ENCODE data around the gene URI1.
"Not testable (repeated sequence)": the region's sequence is repeated elsewhere in the genome, so short reads cannot be mapped to it uniquely, and the experiment has no call there.

Gene URI1

GRCh38 chr19:29943615-29944014, 1.6 kb downstream of the URI1 start:
- DNase-seq: no peak

GRCh38 chr19:29944390-29945012, 2.5 kb downstream of the URI1 start:
- no peak for DNase-seq

DNA sequence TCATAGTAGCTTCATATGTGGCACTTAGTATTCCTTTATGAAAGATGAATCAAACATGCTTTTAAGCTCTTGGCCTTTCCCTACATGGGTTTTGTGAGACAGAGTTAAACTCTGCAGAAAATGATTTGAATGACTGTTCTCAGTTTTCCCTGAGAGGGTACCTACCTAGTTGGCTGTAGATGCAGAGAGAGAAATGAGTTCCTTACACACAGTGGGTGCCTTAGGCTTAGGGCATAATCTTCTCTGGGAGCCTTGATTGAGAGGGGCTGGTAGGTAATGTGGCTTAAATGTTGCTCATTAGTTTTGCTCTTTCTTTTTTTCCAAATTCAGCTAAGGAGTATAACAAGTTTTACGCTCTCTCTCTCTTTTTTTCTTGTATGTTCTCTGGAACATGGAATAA, 3.0 kb downstream of the URI1 start:
- DNase-seq: no peak

- no peak for DNase-seq
Measured at GRCh38 chr19:29945433-29945832, 3.4 kb downstream of the URI1 start.

DNA sequence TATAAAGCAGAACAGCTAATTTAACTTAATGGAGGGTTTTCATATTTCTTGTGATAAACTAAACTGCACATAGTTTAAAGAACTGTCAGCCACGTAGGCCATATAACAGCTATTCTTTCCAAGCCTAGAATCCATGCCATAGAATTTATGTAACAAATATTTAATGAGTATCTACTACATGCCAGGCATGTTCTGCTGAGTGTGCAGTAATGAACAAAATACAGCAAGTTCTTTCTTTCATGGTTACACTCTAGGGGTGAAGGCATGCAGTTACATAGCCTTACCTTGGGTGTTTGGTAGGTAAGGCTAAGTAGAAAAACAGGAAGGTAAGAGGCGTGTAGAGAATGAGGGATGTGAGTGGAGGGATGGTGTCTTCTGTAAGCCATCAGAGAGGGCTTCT, 4.6 kb downstream of the URI1 start:
- DNase-seq: no peak

DNA sequence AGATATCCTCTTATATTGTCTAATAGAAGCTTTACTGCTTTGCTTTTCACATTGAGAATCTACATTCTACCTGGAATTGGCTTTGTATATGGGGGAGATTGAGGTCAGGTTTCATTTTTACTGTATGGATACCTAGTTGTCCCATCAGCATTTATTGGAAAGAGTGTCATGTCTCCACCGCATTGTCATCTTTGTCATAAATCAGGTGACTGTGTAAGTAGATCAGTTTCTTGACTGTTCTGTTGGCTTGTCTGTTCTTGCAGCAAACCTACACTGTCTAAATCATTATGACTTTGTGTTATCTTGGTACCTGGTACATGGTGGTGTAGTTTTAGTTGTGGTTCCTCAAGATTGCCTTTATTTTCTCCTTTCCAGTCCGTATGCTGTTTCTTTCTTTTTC, 5.8 kb downstream of the URI1 start:
- no peak for DNase-seq

DNA sequence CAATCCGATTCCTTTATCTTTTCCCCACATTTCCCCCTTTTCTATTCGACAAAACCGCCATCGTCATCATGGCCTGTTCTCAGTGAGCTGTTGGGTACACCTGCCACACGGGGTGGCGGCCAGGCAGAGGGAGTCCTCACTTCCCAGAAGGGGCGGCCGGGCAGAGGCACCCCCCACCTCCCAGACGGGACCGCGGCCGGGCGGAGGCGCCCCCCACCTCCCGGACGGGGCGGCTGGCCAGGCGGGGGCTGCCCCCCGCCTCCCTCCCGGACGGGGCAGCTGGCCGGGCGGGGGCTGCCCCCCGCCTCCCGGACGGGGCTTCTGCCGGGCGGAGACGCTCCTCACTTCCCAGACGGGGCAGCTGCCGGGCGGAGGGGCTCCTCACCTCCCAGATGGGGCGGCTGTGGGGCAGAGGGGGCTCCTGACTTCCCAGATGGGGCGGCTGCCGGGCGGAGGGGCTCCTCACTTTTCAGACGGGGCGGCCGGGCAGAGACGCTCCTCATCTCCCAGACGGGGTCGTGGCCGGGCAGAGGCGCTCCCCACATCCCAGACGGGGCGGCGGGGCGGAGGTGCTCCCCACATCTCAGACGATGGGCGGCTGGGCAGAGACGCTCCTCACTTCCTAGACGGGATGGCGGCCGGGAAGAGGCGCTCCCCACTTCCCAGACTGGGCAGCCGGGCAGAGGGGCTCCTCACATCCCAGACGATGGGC, 6.9 kb downstream of the URI1 start:
- DNase-seq: not testable (repeated sequence)

GRCh38 chr19:29952177-29952576, 10.1 kb downstream of the URI1 start:
- DNase-seq: no peak

- no peak for DNase-seq
Measured at GRCh38 chr19:29952646-29953045, 10.6 kb downstream of the URI1 start.

DNA sequence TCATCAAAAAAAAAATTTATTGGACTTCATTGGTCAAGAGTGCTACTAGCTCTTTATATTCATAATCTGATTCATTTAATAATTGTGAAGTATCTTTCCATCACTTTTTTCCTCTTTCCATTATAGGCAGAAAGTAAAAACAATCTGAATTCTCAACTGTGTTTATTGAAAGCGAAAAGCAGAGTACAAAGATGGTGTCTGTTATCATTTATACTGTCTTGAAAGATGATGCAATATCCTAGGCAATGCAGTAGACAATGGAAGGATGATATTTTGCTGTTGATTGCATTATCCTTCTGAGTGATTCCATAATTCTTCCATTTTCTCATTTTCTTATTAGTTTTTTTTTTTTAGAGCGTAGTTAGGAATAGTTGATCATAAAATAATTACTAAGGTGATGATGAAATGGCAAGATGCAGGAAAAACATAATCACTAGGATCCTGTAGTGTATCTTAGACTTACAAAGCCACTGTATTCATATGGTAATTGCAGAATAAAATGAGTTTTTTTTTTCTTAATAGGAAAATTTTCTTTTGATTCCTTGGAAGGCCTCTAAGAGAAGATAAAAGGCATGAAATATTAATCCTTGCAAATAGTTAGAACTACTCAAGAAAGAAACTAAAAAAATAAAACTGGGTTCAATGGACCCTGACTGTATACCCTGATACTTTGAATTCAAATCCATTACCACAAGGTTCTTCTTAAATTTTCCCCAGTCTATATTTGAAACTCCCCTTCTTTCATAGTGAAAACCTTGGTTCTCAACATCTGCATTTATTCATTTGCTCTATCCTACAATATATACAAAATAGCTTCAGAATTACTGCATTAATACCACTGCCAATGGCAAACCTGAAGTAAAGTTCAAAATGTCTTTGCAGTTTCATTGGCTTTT, 11.6 kb downstream of the URI1 start:
- no peak for DNase-seq

GRCh38 chr19:29956855-29957254, 14.8 kb downstream of the URI1 start:
- DNase-seq: no peak

- DNase-seq: no peak
Measured at GRCh38 chr19:29961311-29961710, 19.3 kb downstream of the URI1 start.

DNA sequence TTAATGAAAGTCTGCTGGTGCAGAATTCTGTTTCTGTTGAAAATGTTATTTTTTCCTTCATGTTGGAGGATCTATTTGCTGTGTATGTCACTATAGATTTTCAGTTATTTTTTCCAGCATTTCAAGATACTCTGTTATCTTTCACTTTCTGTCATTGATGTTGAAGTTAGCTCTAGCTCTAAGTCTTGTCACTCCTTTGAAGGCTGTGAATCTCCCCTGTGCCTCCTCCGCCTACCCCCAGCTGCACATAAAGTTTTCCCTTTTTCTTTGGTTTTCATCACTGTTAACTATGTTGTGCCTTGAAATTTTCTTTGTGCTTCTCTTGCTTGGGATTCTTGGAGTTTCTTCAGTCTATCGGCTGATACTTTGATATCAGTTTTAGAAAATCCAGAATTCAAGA, 20.8 kb downstream of the URI1 start:
- DNase-seq: no peak

GRCh38 chr19:29963576-29963975, 21.5 kb downstream of the URI1 start:
- no peak for DNase-seq

DNA sequence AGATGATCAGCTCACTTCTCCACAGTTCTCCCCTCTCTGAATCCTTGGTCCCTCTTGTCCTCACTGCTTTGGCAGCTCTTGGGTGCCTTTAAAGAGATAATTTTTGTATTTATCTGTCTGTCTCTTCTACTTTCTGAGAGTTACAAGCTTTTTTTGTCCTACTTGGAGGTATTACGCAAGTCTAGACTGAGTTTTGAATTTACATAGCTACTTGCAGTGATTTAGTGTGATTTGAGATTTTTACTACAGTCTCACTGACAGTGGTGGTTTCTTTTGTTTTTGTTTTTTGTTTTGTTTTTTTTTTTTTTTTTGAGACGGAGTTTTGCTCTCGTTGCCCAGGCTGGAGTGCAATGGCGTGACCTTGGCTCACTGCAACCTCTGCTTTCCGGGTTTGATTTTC, 22.1 kb downstream of the URI1 start:
- DNase-seq: no peak

DNA sequence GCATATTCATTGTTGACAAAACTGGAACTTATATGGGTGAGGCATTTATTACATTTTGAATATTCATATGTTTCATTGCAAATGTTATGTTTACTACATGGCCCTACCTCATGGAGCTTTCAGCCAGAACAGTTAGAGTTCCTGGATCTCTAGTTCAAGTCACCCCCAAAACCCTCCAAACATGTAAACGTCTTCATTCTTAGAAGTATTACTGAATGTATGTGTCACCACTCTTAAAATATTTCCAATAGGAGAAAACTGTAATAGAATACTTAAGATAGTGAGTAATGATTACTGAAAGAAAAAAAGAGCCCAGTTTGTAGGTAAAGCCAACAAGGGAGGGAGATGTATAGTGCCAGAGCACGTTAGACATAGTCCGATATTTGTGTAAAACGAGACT, 23.5 kb downstream of the URI1 start:
- no peak for DNase-seq

DNA sequence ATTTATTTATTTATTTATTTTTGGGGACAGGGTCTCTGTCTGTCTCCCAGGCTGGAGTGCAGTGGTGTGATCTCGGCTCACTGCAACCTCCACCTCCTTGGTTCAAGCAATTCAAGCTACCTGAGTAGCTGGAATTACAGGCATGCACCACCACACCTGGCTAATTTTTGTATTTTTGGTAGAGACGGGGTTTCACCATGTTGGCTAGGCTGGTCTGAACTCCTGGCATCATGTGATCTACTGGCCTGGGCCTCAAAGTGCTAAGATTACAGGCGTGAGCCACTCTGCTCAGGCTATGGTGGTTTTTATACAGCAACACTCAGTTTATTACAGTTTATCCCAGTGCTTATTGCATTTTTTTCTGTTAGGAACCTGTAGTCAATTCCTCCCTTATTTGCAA, 24.1 kb downstream of the URI1 start:
- DNase-seq: not testable (repeated sequence)

DNA sequence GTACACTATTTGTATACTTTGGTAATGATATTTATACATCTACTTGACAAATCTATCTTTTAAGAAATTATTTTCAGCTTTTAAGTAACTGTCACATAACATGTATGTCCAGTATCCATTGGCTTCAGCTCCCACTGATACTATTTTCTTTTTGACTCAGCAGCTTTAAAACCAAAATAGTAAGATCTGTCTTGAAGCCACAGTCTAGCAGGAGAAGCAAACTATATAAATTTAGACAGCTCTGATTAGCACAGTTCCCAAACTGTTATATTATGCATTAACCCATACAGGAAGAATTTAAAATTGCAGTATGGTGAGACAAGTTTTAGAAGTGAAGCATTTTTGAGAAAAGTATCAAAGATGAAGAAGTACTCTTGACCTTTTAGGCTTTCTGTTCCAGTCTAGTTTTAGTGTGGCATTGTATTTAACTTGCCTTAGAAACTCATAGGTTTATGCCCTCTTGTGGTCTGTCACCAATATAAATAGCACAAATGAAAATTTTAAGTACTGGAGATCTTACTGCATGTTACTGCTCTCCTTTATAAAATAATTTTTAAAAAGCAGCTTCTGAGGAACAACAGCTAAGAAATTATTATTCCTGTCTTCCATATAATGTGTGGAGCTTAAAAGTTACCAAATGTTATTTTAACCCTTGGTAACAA, 24.7 kb downstream of the URI1 start:
- DNase-seq: no peak

DNA sequence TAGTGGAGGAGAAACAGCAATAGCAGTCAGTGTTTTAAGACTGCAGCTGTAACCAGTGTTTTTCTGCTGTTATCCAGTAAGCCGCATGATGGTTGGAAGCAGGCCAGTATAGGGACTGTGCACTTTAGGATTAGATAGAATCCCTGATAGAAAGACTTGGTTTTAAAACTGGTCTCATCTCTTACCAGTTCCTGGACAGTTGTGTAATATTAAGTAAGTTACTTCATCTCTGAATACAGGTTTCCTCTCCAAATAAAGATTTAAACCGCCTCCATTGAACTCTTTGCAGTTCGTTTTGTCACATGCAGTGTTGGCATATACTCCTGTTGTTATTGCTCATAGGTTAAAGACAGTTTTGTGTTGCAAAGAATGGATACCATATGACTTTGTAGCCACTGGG, 25.6 kb downstream of the URI1 start:
- no peak for DNase-seq

- no peak for DNase-seq
Measured at GRCh38 chr19:29969891-29970290, 27.9 kb downstream of the URI1 start.

DNA sequence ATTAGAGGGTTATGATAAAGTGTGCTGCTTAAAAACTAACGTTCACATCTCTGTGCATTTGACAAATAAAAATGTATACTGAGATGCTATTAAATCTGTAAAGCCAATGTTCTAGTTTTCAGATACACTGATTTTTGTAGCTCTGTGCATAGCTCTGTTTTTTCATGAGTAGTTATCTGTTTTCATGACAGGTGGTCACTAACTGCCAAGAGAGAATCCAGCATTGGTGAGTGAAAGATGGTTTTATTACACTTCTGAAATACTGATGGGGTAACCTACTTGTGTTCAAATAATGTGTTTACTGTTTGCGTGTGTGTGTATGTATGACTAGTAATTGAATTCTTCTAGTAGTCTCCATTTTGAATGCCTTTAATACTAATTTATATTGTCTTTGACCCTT, 29.0 kb downstream of the URI1 start:
- no peak for DNase-seq

- DNase-seq: no peak
Measured at GRCh38 chr19:29971648-29972047, 29.6 kb downstream of the URI1 start.

GRCh38 chr19:29974701-29975100, 32.7 kb downstream of the URI1 start:
- DNase-seq: no peak
